Mucosa of descending colon (tissue), 3 donors: ENCODE measurements around the gene PTPRQ. TPM values are rescaled to one million over a fixed set of nuclear protein-coding genes. Genes with fewer than 3 reads are reported as not detected.
A peak's percentile ranks its signal among the peaks of the same experiment; 100 is the strongest.

Experiments used
- ATAC-seq: fragments of 200-7000 bp; cut with Tn5 transposase; one replicate; pipeline ENCODE4 v1.9.1; 2020; ENCODE audit warnings: mild to moderate bottlenecking, moderate library complexity
- DNase-seq, 3 donors: peaks; one replicate each; pipeline ENCODE4 v3.0.0-alpha.2; 2020
- H3K36me3 ChIP-seq: fragments of 200-600 bp; one replicate; pipeline ENCODE4 v1.8.0; 2021; ENCODE audit warnings: low read depth, mild to moderate bottlenecking
- H3K4me1 ChIP-seq: fragments of 200-600 bp; one replicate; pipeline ENCODE4 v1.8.0; 2021; ENCODE audit warnings: low read depth, mild to moderate bottlenecking
- H3K4me3 ChIP-seq: fragments of 200-600 bp; one replicate; pipeline ENCODE4 v1.8.0; 2021; ENCODE audit warnings: mild to moderate bottlenecking
- H3K9me3 ChIP-seq: fragments of 200-600 bp; one replicate; pipeline ENCODE4 v1.8.0; 2021; ENCODE audit warnings: mild to moderate bottlenecking
- intact Hi-C, 2 donors: fragments of 100-400 bp; cut with DNase I in 1 of 2; cut with micrococcal nuclease in 1 of 2; formaldehyde crosslinking; loops; one replicate each; pipeline versions ENCODE4 v1.11.0 to v1.11.1; 2022; cut with DNase I, micrococcal nuclease
- total RNA-seq, 3 donors: library from RNA; stranded (reverse); fragmentation: NEBNext Ultra II Directional in 2 of 3; extraction: Animal tissue kit (Norgen Biotek cat#: 25700) in 2 of 3; gene quantifications; one replicate each; pipeline versions ENCODE4 v1.2.1 to v1.2.4, GENCODE V29; 2021 to 2023
- TF ChIP-seq, protein P1 (sequence below): fragments of 200-600 bp; IDR thresholded peaks from one replicate; pipeline ENCODE4 v1.8.0; 2022; ENCODE audit warnings: antibody characterized with exemption, mild to moderate bottlenecking
- donor health status: DM: no; HTN: no; CAD: no; lungs with moderate emphysema.
- donor health status: DM: no; HTN: no; CAD: no.
- donor health status: DM: no; HTN: yes; CAD: no.

Gene PTPRQ
- total RNA-seq, 3 donors from 2014 or later = 0.16 TPM; not detected in 2

DNA sequence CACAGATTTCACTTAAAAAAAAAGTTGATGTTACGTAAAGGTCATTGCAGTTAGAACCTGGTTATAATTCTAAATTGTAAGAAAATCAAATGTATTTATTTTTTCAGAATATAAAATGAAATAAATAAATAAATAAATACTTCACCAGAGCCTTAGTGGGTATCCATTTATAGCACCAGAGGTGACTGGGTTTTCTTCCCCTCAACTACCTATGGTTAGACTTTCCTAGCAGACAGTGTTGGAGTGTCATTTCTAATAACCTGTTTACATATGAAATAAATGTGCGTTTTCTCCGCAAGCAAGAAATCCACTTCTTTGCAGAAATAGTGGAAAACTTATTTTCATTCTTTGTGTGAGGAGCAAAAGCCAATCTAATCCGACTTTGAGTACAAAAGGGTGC, 269.4 kb downstream of the PTPRQ start:
- H3K36me3 ChIP-seq = no peaks in the 10 kb centered on the region
- H3K4me3 ChIP-seq = no peak overlapping the region
- H3K4me1 ChIP-seq = no peaks in the 10 kb centered on the region
- TF ChIP-seq, protein P1, sequence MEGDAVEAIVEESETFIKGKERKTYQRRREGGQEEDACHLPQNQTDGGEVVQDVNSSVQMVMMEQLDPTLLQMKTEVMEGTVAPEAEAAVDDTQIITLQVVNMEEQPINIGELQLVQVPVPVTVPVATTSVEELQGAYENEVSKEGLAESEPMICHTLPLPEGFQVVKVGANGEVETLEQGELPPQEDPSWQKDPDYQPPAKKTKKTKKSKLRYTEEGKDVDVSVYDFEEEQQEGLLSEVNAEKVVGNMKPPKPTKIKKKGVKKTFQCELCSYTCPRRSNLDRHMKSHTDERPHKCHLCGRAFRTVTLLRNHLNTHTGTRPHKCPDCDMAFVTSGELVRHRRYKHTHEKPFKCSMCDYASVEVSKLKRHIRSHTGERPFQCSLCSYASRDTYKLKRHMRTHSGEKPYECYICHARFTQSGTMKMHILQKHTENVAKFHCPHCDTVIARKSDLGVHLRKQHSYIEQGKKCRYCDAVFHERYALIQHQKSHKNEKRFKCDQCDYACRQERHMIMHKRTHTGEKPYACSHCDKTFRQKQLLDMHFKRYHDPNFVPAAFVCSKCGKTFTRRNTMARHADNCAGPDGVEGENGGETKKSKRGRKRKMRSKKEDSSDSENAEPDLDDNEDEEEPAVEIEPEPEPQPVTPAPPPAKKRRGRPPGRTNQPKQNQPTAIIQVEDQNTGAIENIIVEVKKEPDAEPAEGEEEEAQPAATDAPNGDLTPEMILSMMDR = no peak
- DNase-seq (no peak), ATAC-seq (no peak)
- intact Hi-C loops = no loop called here
- H3K9me3 ChIP-seq = no peaks in the 10 kb centered on the region

GRCh38 chr12:80714055-80714454, 270.0 kb downstream of the PTPRQ start:
- TF ChIP-seq, protein P1 = no peak
- Histone ChIP-seq H3K4me3 (no peak overlapping the region), H3K4me1 (no peaks in the 10 kb centered on the region), H3K36me3 (no peaks in the 10 kb centered on the region), H3K9me3 (no peaks in the 10 kb centered on the region)
- ATAC-seq (no peak), DNase-seq (peak in 1 of 3 donors; percentile 34)
- intact Hi-C loops = no loop called here

DNA sequence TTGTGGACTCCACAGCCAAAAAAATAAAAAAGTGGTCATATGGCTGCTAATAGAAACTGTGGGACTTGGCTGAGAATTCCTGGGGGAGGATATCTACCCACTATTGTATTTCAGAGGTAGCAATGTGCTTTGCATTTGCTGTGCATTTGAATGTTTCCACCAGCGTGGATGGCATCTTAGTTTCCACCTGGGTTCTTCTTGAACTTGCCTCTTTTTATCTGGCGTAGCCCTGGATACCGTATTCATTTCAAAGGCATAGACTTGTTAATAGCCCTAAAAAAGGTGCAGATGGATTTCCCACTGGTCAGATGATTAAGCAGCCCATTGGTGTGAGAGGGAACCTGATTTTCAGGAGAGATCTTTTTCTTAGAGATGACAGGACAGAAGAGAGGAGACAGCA, 270.8 kb downstream of the PTPRQ start:
- TF ChIP-seq, protein P1 = no peak
- no peak for DNase-seq
- intact Hi-C loops = no loop called here

DNA sequence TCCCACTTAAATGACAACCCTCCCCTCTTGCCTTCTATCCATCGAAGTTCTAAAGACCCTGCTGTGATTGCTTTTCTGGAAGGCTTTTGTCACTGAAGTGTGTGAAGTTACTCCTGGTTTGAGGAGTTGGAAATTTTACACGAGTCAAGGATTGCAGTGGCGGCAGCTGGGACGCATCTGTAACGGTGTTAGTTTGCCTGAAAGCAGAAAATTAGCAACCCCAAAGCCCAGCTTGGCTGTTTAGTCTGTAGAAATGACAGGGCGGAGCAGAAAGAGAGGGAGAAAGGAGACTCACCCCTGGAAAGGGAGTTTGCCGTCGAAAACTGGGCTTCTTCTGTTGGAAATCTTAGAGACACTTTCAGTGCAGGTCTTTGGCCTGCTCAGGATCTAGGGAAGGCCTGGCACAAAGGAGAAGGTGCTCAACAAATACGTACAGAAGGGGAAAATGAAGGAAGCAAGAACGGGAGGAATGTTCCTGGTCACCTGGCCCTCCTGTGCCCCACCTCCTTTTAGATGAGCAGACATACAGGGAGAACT, 271.7 kb downstream of the PTPRQ start:
- TF ChIP-seq, protein P1 = no peak
- DNase-seq = no peak
- no peaks in the 10 kb centered on the region for H3K4me1 ChIP-seq
- no peak overlapping the region for H3K4me3 ChIP-seq
- H3K36me3 ChIP-seq = no peaks in the 10 kb centered on the region
- no peaks in the 10 kb centered on the region for H3K9me3 ChIP-seq
- intact Hi-C loops = no loop called here
- no peak for ATAC-seq

More for the DNA sequence above, 270.8 kb downstream of the PTPRQ start:
- ATAC-seq = no peak
- no peaks in the 10 kb centered on the region for H3K9me3 ChIP-seq
- H3K4me1 ChIP-seq = no peaks in the 10 kb centered on the region
- no peak overlapping the region for H3K4me3 ChIP-seq
- H3K36me3 ChIP-seq = no peaks in the 10 kb centered on the region

GRCh38 chr12:80716696-80717469, 272.8 kb downstream of the PTPRQ start, which contains the start of gene MYF5:
Gene MYF5 (plus strand): TSS chr12:80716912. CDS start chr12:80717064, 152 bp downstream.
- TF ChIP-seq, protein P1 = no peak
- no peak within 1 kb of the TSS for H3K4me3 ChIP-seq
- no peaks in the 10 kb centered on the region for H3K4me1 ChIP-seq
- DNase-seq (peak in 1 of 3 donors; percentile 31), ATAC-seq (no peak)
- intact Hi-C loops = no loop called here
- no peaks in the 10 kb centered on the region for H3K36me3 ChIP-seq
- no peaks in the 10 kb centered on the region for H3K9me3 ChIP-seq
